ENCODE measurements around the gene CALCOCO1.

DNA sequence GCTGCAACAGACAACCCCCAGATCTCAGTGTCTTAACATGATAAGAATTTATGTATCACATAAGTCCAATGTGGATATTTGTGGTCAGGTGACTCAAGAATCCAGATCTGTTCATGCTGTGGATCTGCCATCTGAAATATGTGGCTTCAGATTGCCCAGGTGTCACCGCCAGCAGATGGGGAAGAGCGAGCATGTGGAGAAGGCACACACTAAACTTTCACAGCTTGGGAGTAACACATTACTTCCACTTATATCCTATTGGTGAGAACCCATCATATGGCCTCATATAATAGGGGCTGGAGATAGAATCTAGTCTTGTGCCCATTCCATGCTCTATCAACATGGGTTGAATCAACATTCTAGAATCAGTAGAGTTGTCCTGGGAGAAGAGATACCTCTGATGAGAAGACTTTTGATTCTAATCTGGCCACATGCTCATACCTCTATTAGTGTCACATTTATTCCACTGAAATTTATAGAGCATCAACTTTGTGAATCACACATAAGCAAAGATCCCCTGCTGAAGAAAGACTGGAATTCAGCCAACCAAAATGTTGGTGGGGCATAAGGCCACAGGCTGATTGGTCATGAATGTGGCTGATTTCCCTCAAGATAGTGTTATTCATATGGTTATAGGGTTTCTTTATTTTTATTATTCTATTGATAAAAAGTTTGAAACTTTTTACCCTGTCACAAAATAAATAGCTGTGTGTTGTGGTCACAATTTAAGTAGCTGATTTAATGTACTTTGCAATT lies 6.0 kb upstream of the CALCOCO1 start:
- TF ChIP-seq, protein P1, sequence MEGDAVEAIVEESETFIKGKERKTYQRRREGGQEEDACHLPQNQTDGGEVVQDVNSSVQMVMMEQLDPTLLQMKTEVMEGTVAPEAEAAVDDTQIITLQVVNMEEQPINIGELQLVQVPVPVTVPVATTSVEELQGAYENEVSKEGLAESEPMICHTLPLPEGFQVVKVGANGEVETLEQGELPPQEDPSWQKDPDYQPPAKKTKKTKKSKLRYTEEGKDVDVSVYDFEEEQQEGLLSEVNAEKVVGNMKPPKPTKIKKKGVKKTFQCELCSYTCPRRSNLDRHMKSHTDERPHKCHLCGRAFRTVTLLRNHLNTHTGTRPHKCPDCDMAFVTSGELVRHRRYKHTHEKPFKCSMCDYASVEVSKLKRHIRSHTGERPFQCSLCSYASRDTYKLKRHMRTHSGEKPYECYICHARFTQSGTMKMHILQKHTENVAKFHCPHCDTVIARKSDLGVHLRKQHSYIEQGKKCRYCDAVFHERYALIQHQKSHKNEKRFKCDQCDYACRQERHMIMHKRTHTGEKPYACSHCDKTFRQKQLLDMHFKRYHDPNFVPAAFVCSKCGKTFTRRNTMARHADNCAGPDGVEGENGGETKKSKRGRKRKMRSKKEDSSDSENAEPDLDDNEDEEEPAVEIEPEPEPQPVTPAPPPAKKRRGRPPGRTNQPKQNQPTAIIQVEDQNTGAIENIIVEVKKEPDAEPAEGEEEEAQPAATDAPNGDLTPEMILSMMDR (conservative IDR thresholded peaks at IDR 0.05; ENCODE audit: low read length) = no peak
- TF ChIP-seq EZH2phosphoT487 (IDR thresholded peaks at IDR 0.05; ENCODE audit: borderline replicate concordance) = no peak
